Skeletal muscle satellite cell (primary cell): ENCODE results near the gene MOB3B.

Source experiments
- H3K27me3 ChIP-seq: 2 replicates; pipeline ENCODE4 v1.7.0; 2013; ENCODE audit warnings: low read length; ENCODE audit not compliant: control insufficient read depth, insufficient read depth
- H3K36me3 ChIP-seq: 2 replicates; pipeline ENCODE4 v1.7.0; 2013; ENCODE audit warnings: mild to moderate bottlenecking, control low read depth, low read length; ENCODE audit not compliant: insufficient read depth
- H3K4me1 ChIP-seq: 2 replicates; pipeline ENCODE4 v1.7.0; 2013; ENCODE audit warnings: low read length; ENCODE audit not compliant: control insufficient read depth, insufficient read depth
- H3K4me2 ChIP-seq: 2 replicates; pipeline ENCODE4 v1.7.0; 2013; ENCODE audit warnings: mild to moderate bottlenecking, low read length
- H3K4me3 ChIP-seq: 2 replicates; pipeline ENCODE4 v1.7.0; 2013; ENCODE audit warnings: low read length
- H3K9ac ChIP-seq: 2 replicates; pipeline ENCODE4 v1.7.0; 2013; ENCODE audit warnings: mild to moderate bottlenecking, low read depth, low read length, moderate library complexity
- H3K9me3 ChIP-seq: replicated peaks from 2 replicates; pipeline ENCODE4 v1.7.0; 2013; ENCODE audit warnings: mild to moderate bottlenecking, control low read depth, low read length

MOB3B gene

DNA sequence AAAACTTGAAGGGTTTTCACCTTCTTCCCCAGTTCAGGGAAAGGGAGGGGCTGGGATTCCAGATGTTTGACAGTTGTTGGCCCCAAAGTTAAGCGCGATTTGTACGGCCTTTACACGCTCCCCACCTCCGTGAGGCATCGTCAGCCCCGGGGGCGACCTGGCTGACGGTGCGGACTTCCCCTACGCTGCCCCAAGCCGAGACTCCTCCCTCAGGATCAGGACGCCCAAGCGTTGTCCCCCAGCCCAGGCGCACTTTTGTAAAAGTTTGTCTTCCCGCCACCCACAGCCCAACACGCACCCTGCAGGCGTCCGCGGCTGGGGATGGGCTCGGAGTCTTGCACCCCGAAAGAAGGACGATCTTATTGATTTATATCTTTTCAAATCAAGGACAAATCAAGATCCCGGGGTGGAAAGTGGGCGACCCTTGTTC lies 713 bp downstream of the MOB3B start:
- Histone ChIP-seq H3K4me1 (peaks cover 7% of the 10 kb centered on the region), H3K9me3 (no peaks in the 10 kb centered on the region), H3K4me2 (peak overlapping the region; percentile 99), H3K9ac (peak overlapping the region; percentile 29), H3K4me3 (peak overlapping the region; percentile 73), H3K36me3 (no peaks in the 10 kb centered on the region), H3K27me3 (peaks cover 56% of the 10 kb centered on the region)

DNA sequence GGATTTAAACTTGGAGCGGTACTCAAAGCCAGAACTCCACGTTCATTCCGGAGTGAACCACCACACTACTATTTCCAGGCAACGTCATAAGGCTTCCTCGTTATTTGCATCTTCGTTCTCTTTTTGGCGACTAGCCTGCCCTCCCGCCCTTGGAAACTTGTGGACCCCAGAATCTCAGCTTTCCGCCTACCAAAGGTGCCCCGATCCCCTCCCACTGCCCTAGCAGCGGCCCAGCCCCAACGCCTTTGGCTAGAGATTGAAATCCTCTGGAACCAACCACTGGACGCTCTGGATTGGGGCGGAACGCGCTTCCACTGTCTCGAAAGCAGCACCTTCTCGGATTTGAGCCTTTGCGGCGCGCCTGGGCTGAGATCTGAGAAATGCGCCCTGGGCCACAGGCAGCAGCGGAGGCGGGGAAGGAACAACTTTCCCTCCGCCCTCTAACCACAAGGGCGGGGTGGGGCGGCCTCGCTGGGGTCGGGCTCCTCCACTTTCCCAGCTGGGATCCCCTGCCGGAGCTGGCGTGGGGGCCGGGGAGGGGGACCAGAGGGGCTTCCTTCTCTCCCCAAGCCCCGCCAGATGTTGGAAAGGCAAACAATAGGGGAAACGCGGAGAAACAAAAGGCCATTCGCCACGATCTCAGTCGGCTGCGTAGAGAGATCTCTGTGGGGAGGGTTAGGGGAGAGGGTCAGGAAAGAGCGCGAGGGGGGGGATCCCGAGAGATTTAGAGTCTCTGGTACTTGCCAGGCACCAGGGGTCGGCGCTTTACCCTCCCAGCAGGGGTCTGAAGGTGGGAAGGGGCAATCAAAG lies 1.3 kb downstream of the MOB3B start:
- H3K4me1 ChIP-seq, result peaks cover 7% of the 10 kb centered on the region
- H3K4me2 ChIP-seq, result peak overlapping the region; percentile 99
- no peaks in the 10 kb centered on the region for H3K36me3 ChIP-seq
- H3K9me3 ChIP-seq, result no peaks in the 10 kb centered on the region
- H3K27me3 ChIP-seq, result peaks cover 56% of the 10 kb centered on the region
- H3K9ac ChIP-seq, result peak overlapping the region; percentile 29
- peak overlapping the region; percentile 73 for H3K4me3 ChIP-seq

DNA sequence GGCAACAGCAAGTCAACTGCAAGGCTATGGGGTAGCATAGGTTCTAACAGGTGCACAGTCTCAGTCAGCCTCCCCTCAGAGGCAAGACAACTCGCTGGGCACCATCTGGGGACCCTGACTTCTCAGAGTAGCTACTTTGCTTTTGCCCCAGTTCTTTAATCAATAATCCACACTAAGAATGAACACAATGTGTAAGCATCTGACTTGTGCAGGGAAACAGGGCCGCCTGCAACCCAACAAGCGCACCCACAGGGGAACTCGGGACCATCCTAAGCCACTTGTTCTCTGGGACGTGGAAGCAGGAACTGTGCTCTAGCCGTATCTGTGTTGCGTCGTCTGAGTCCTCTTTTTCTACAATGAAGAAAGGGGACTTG lies 1.9 kb downstream of the MOB3B start:
- Histone ChIP-seq H3K36me3 (no peaks in the 10 kb centered on the region), H3K9me3 (no peaks in the 10 kb centered on the region), H3K4me1 (peaks cover 7% of the 10 kb centered on the region), H3K4me2 (peak overlapping the region; percentile 99), H3K27me3 (peaks cover 58% of the 10 kb centered on the region), H3K4me3 (no peak overlapping the region), H3K9ac (no peak overlapping the region)

DNA sequence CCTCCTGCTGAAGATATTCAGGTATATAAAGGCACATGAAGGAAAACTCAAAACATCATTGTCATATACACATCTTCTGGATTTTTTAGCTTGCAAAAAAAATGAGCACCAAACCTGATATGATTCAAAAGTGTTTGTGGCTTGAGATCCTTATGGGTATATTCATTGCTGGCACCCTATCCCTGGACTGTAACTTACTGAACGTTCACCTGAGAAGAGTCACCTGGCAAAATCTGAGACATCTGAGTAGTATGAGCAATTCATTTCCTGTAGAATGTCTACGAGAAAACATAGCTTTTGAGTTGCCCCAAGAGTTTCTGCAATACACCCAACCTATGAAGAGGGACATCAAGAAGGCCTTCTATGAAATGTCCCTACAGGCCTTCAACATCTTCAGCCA lies 5.4 kb downstream of the MOB3B start, which contains the start of gene IFNK:
Gene IFNK, plus strand, starts transcription at position 55 of the 400 bp plus-strand sequence. Its CDS starts 47 bp downstream, at position 102.
- Histone ChIP-seq H3K9me3 (no peaks in the 10 kb centered on the region), H3K4me1 (peaks cover 7% of the 10 kb centered on the region), H3K27me3 (peaks cover 43% of the 10 kb centered on the region), H3K4me2 (no peak within 1 kb of the TSS), H3K36me3 (no peaks in the 10 kb centered on the region), H3K9ac (no peak within 1 kb of the TSS), H3K4me3 (no peak within 1 kb of the TSS)

DNA sequence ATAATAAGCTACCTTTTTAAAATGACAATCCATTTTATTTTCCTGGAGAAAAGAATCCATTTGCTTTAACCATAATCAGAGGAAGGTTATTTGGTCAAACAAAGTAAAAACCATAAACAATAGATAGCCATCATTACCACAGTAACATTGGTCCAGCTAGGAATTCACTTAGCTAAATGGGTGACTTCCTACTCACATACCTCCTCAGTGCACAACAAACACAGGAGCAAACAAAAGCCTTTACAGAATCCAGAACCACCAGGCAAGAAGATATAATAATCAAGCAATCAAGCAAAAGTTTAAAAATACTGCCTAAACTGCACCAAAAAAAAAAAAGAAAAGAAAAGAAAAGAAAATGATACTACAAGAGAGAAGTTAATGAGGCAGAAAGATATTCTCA lies 6.5 kb downstream of the MOB3B start:
- Histone ChIP-seq H3K4me1 (peaks cover 1% of the 10 kb centered on the region), H3K9me3 (no peaks in the 10 kb centered on the region), H3K27me3 (peaks cover 35% of the 10 kb centered on the region), H3K4me3 (no peak overlapping the region), H3K4me2 (no peak overlapping the region), H3K9ac (no peak overlapping the region), H3K36me3 (no peaks in the 10 kb centered on the region)

DNA sequence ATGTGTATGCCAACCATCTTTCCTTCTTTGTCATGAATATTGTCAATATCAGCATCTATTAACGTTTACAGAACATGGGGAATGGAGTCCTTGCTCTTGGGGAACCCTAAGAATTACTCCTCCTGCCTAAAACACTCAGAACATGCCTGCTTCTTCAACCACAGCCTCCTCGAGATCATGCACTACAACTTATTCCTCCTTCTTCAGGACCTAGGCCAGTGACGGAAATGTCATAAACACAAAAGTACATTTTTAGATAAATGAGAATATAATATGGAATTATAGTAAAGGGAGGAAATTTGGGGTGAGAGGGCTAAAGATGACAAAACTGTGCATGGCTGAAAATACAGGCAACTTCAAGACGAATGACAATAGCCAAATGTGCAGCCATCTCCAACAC lies 8.6 kb downstream of the MOB3B start:
- Histone ChIP-seq H3K9me3 (no peaks in the 10 kb centered on the region), H3K4me1 (no peaks in the 10 kb centered on the region), H3K27me3 (peaks cover 17% of the 10 kb centered on the region), H3K4me3 (no peak overlapping the region), H3K36me3 (no peaks in the 10 kb centered on the region), H3K4me2 (no peak overlapping the region), H3K9ac (no peak overlapping the region)

DNA sequence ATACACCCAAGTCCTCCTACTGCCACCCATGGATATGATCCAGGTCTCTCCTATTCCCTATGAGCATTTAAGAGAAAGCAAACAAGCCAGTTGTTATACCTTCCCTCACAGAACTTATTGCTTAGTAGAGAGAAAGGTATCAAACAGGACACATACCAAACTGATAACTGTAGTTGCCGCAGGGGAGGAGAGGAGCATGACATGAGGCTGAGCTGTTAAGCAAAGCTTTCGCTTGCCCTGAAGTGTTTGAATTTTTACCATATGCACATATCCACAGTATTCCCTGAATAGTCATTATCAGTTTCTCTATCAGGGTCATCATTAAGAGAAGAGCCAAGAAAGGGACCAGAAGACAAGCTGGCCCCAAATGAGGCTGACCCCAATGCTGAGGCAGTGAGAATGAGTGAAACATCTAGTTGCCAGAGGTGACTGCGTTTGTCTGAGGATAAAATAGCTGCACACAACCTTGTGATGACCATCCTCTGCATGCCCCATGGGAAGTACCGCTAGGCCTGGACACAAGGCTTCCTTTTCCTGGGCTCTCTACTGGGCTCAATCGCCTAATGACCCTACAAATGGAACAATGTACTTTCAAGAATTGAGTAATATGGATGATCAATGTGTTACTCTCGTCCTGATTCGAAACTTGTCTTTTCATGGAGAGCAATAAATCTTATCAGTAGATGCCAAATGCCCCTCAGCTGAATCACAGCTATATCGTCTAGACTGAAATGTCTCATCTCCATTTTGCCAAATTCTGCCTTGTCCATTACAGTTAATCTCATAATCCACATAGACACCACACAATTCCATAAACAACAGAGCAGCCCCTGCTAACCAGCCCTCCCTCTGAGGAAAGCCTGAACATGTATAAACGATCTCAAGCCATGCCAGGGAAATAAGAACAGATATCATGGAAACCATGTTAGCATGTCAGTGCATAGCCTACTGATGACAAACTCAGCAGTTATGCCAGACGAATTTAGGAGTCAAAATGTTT lies 9.8 kb downstream of the MOB3B start:
- no peaks in the 10 kb centered on the region for H3K4me1 ChIP-seq
- H3K27me3 ChIP-seq, result peaks cover 8% of the 10 kb centered on the region
- no peak overlapping the region for H3K9ac ChIP-seq
- no peak overlapping the region for H3K4me2 ChIP-seq
- H3K36me3 ChIP-seq, result no peaks in the 10 kb centered on the region
- H3K9me3 ChIP-seq, result no peaks in the 10 kb centered on the region
- H3K4me3 ChIP-seq, result no peak overlapping the region

DNA sequence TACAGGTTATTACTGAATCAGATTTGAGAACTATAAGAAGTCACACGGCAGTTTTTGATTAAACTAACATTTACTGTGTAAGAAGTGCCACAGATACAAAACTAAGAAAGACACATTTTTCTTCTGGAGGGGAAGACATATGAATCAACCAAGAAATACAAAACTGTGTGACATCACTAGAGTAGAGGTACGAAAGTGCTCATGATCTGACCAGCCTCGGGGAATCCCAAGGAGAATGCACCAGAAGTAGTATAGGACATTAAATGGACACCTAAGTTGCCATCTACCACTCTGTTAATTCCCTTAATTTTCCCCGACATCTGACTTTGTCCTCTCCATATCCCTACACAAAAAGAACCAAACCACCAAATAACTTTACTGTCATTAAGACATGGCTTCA lies 10.8 kb downstream of the MOB3B start:
- Histone ChIP-seq H3K4me1 (no peaks in the 10 kb centered on the region), H3K36me3 (no peaks in the 10 kb centered on the region), H3K9me3 (no peaks in the 10 kb centered on the region), H3K4me3 (no peak overlapping the region), H3K27me3 (peaks cover 2% of the 10 kb centered on the region), H3K9ac (no peak overlapping the region), H3K4me2 (no peak overlapping the region)

DNA sequence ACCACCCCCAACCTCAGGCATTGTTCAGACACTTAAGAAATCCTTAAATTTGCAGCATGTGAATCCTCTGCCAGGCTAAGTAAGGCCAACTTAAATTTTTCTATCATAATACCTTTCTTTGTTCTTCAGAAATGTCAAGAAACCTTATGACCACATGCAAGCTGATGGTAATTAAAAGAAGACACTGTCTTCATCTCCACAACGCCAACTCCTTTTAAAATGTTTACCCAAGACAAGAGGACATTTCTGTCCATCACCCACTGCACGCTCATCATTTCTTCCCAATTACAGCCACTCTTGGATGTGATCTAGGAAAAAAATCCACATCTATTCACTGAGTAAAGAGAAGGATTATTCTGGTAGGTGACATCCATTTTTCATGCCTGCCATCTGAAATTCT lies 11.6 kb downstream of the MOB3B start:
- H3K4me1 ChIP-seq, result no peaks in the 10 kb centered on the region
- no peaks in the 10 kb centered on the region for H3K36me3 ChIP-seq
- H3K4me3 ChIP-seq, result no peak overlapping the region
- H3K9ac ChIP-seq, result no peak overlapping the region
- H3K9me3 ChIP-seq, result no peaks in the 10 kb centered on the region
- no peak overlapping the region for H3K4me2 ChIP-seq
- H3K27me3 ChIP-seq, result no peaks in the 10 kb centered on the region

DNA sequence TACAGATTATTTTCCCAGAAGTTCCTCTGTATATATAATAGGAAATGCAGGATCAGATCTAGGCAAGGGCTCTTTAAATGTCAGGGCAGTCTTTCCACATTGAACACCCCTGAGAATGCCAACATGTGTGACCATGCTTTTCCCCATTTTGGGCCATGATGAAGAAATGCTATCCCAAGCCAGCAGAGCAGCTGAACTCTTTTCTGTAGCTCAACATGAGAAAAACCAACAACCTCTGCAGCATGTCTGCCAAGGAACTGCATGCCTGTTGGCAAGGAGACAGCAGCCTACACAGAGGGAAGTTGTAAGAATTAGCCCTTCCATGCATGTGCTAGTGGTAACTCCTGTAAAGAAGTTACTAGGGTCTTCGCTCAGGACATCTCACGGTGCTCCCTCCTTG lies 15.1 kb downstream of the MOB3B start:
- no peaks in the 10 kb centered on the region for H3K27me3 ChIP-seq
- H3K9me3 ChIP-seq, result no peaks in the 10 kb centered on the region
- H3K9ac ChIP-seq, result no peak overlapping the region
- H3K36me3 ChIP-seq, result no peaks in the 10 kb centered on the region
- H3K4me1 ChIP-seq, result no peaks in the 10 kb centered on the region
- no peak overlapping the region for H3K4me3 ChIP-seq
- no peak overlapping the region for H3K4me2 ChIP-seq

DNA sequence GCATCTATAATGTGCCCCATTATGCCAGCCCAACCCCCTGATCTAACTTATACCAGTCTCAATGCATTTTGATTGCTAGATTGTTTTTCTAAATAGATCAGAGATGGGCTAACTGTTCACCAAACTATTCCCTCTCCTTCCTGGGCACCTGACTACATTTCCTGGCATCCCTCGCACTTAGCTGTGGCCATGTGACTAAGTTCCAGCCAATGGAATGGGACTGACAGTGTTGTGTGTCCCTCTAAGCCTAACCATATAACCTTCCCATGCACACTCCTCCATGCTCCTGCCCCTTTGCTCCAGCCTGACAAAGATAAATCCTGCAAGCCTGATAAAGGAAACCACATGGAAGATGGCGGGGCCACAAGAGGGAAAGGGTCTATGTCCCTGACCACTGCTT lies 17.8 kb downstream of the MOB3B start:
- no peaks in the 10 kb centered on the region for H3K27me3 ChIP-seq
- no peaks in the 10 kb centered on the region for H3K36me3 ChIP-seq
- H3K9me3 ChIP-seq, result no peaks in the 10 kb centered on the region
- H3K4me1 ChIP-seq, result no peaks in the 10 kb centered on the region
- H3K4me2 ChIP-seq, result no peak overlapping the region
- no peak overlapping the region for H3K9ac ChIP-seq
- no peak overlapping the region for H3K4me3 ChIP-seq
